MM.1S (cell line): ENCODE measurements around the gene PHACTR4.
A peak's percentile ranks its signal among the peaks of the same experiment; 100 is the strongest.

Experiments used
- DNase-seq: peaks from one replicate; pipeline ENCODE4 v3.0.0-alpha.2; 2015
- H2AFZ ChIP-seq: fragments of 300-600 bp; sonication (generic); 2 replicates; pipeline ENCODE4 v1.6.0; 2016; ENCODE audit warnings: antibody characterized with exemption, low read length
- H3F3A ChIP-seq: fragments of 300-600 bp; sonication (generic); 2 replicates; pipeline ENCODE4 v1.6.1; 2016; ENCODE audit warnings: mild to moderate bottlenecking, antibody characterized with exemption, low read length, moderate library complexity, mixed read lengths; ENCODE audit not compliant: insufficient read depth
- H3K27ac ChIP-seq: fragments of 300-600 bp; sonication (generic); 2 replicates; pipeline ENCODE4 v1.5.1; 2016; ENCODE audit warnings: mild to moderate bottlenecking, low read length
- H3K27me3 ChIP-seq: fragments of 300-600 bp; sonication (generic); replicated peaks from 2 replicates; pipeline ENCODE4 v1.6.0; 2016; ENCODE audit warnings: low read length; ENCODE audit not compliant: insufficient read depth
- H3K36me3 ChIP-seq: fragments of 300-600 bp; sonication (generic); replicated peaks from 2 replicates; pipeline ENCODE4 v1.6.1; 2016; ENCODE audit warnings: mild to moderate bottlenecking, low read length, mixed read lengths; ENCODE audit not compliant: insufficient read depth
- H3K4me1 ChIP-seq: fragments of 300-600 bp; sonication (generic); 2 replicates; pipeline ENCODE4 v1.6.1; 2016; ENCODE audit warnings: low read length, mixed read lengths
- H3K4me2 ChIP-seq: fragments of 300-600 bp; sonication (generic); 2 replicates; pipeline ENCODE4 v1.6.0; 2016; ENCODE audit warnings: low read depth, low read length
- H3K4me3 ChIP-seq: fragments of 300-600 bp; sonication (generic); 2 replicates; pipeline ENCODE4 v1.5.1; 2016; ENCODE audit warnings: low read length, mixed read lengths
- H3K79me2 ChIP-seq: fragments of 300-600 bp; sonication (generic); 2 replicates; pipeline ENCODE4 v1.6.1; 2016; ENCODE audit warnings: mixed run types, low read length, mixed read lengths
- H3K9ac ChIP-seq: fragments of 300-600 bp; sonication (generic); 2 replicates; pipeline ENCODE4 v1.6.1; 2016; ENCODE audit warnings: low read length, mixed read lengths
- H3K9me2 ChIP-seq: fragments of 300-600 bp; sonication (generic); replicated peaks from 2 replicates; pipeline ENCODE4 v1.6.1; 2016; ENCODE audit warnings: mild to moderate bottlenecking, low read length, mixed read lengths; ENCODE audit not compliant: insufficient read depth
- H3K9me3 ChIP-seq: fragments of 300-600 bp; sonication (generic); replicated peaks from 2 replicates; pipeline ENCODE4 v1.6.1; 2016; ENCODE audit warnings: mild to moderate bottlenecking, low read length, mixed read lengths; ENCODE audit not compliant: insufficient read depth
- H4K20me1 ChIP-seq: fragments of 300-600 bp; sonication (generic); 2 replicates; pipeline ENCODE4 v1.6.1; 2016; ENCODE audit warnings: mild to moderate bottlenecking, low read length, moderate library complexity, mixed read lengths; ENCODE audit not compliant: insufficient read depth
- CTCF ChIP-seq: fragments of 300-600 bp; sonication (generic); IDR thresholded peaks from 2 replicates; pipeline ENCODE4 v1.5.1; 2016; ENCODE audit warnings: antibody characterized with exemption, low read length, mixed read lengths
- EZH2 ChIP-seq: fragments of 300-600 bp; sonication (generic); optimal IDR thresholded peaks from 2 replicates; pipeline ENCODE3; 2017; ENCODE audit warnings: low read depth, mild to moderate bottlenecking, antibody characterized with exemption, low read length, mixed read lengths
- EZH2phosphoT487 ChIP-seq: fragments of 300-600 bp; sonication (generic); IDR thresholded peaks from 2 replicates; pipeline ENCODE4 v1.6.1; 2018; ENCODE audit warnings: antibody characterized with exemption, low read length

The PHACTR4 gene

GRCh38 chr1:28354121-28354520, 15.4 kb upstream of the PHACTR4 start:
- H3F3A ChIP-seq, result no peaks in the 10 kb centered on the region
- TF ChIP-seq CTCF (no peak), EZH2phosphoT487 (no peak), EZH2 (no peak)
- 0 out of 2 replicates have a peak overlapping the region, but pooled peaks have one; percentile 15 for H2AFZ ChIP-seq
- no peaks in the 10 kb centered on the region for H3K9me3 ChIP-seq
- no peaks in the 10 kb centered on the region for H4K20me1 ChIP-seq
- H3K36me3 ChIP-seq, result no peaks in the 10 kb centered on the region
- no peak overlapping the region for H3K9ac ChIP-seq
- H3K27me3 ChIP-seq, result no peaks in the 10 kb centered on the region
- H3K4me2 ChIP-seq, result peak overlapping the region; percentile 48
- H3K27ac ChIP-seq, result no peak overlapping the region
- no peak for DNase-seq
- no peaks in the 10 kb centered on the region for H3K9me2 ChIP-seq
- no peaks in the 10 kb centered on the region for H3K79me2 ChIP-seq
- peaks cover 6% of the 10 kb centered on the region; the same call in 1 of the 2 replicates for H3K4me1 ChIP-seq
- H3K4me3 ChIP-seq, result no peak overlapping the region

GRCh38 chr1:28358716-28359115, 10.8 kb upstream of the PHACTR4 start:
- TF ChIP-seq EZH2phosphoT487, result no peak
- TF ChIP-seq EZH2, result no peak
- no peak for TF ChIP-seq CTCF
- H2AFZ ChIP-seq, result no peak overlapping the region
- H3K9ac ChIP-seq, result no peak overlapping the region
- H4K20me1 ChIP-seq, result no peaks in the 10 kb centered on the region
- H3K27ac ChIP-seq, result no peak overlapping the region
- no peaks in the 10 kb centered on the region for H3F3A ChIP-seq
- H3K27me3 ChIP-seq, result no peaks in the 10 kb centered on the region
- H3K4me2 ChIP-seq, result no peak overlapping the region
- no peaks in the 10 kb centered on the region for H3K79me2 ChIP-seq
- no peaks in the 10 kb centered on the region for H3K9me2 ChIP-seq
- H3K4me1 ChIP-seq, result peaks cover 6% of the 10 kb centered on the region; the same call in 1 of the 2 replicates
- no peak overlapping the region for H3K4me3 ChIP-seq
- no peaks in the 10 kb centered on the region for H3K9me3 ChIP-seq
- no peaks in the 10 kb centered on the region for H3K36me3 ChIP-seq
- no peak for DNase-seq

GRCh38 chr1:28359592-28360239, 9.8 kb upstream of the PHACTR4 start:
- Histone ChIP-seq H3K27me3 (no peaks in the 10 kb centered on the region), H3K4me1 (no peaks in the 10 kb centered on the region), H3K9ac (no peak overlapping the region), H3K4me3 (no peak overlapping the region), H3K36me3 (no peaks in the 10 kb centered on the region), H3K9me2 (no peaks in the 10 kb centered on the region), H3K79me2 (no peaks in the 10 kb centered on the region), H3F3A (no peaks in the 10 kb centered on the region), H4K20me1 (no peaks in the 10 kb centered on the region), H3K9me3 (no peaks in the 10 kb centered on the region), H3K4me2 (0 out of 2 replicates have a peak overlapping the region, but pooled peaks have one; percentile 5), H2AFZ (no peak overlapping the region), H3K27ac (no peak overlapping the region)
- TF ChIP-seq EZH2phosphoT487, result no peak
- TF ChIP-seq EZH2, result no peak
- TF ChIP-seq CTCF, result peak; percentile 72
- DNase-seq, result peak; percentile 75
